A549 (cell line): ENCODE results near the gene EPN2. TPM values are rescaled to one million over a fixed set of nuclear protein-coding genes. Genes with fewer than 3 reads are reported as not detected.

ENCODE experiments used
- ATAC-seq, 2 experiments: fragments of 200-7000 bp in 1 of 2; fragments of >200 bp in 1 of 2; cut with Nextera tagmentation in 1 of 2; cut with Tn5 transposase in 1 of 2; 3 replicates each; pipeline versions ENCODE4 v1.8.0 to v1.9.1; 2018 to 2020; ENCODE audit warnings: mild to moderate bottlenecking in 1 of 2, moderate library complexity in 1 of 2
- CTCF ChIA-PET: fragments of 300-600 bp; sonication (Branson Sonifier 250); formaldehyde crosslinking; extraction: SDS; loops from one replicate; lab custom pipeline; 2021; ENCODE audit warnings: antibody characterized with exemption, inconsistent platforms; lab: Yijun Ruan, JAX
- POLR2A ChIA-PET: fragments of 350-600 bp; formaldehyde crosslinking; extraction: SDS; loops from one replicate; lab custom pipeline; 2021; ENCODE audit warnings: antibody characterized with exemption, inconsistent platforms; lab: Yijun Ruan, JAX
- DNase-seq, 2 experiments: peaks; one replicate each; pipeline versions ENCODE4 v3.0.0 to v3.0.0-alpha.2; 2011 to 2016; ENCODE audit warnings: low read depth in 1 of 2, low spot score in 1 of 2
- FAIRE-seq: peaks from 2 replicates; lab custom pipeline; 2011; peaks lifted over from hg19 to GRCh38; lab: Jason Lieb, UNC
- H3K27ac ChIP-seq, 2 experiments: fragments of >200 bp; sonication (Bioruptor Twin); formaldehyde crosslinking; 3 replicates each; pipeline ENCODE4 v1.5.1; 2016 to 2017
- H3K4me1 ChIP-seq: fragments of >200 bp; sonication (Bioruptor Twin); formaldehyde crosslinking; 3 replicates; pipeline ENCODE4 v1.6.1; 2016
- H3K4me2 ChIP-seq: fragments of >200 bp; sonication (Bioruptor Twin); formaldehyde crosslinking; 3 replicates; pipeline ENCODE4 v1.6.1; 2016
- H3K4me3 ChIP-seq: fragments of >200 bp; sonication (Bioruptor Twin); formaldehyde crosslinking; 3 replicates; pipeline ENCODE4 v1.5.1; 2016
- H3K9me3 ChIP-seq: fragments of >200 bp; sonication (Bioruptor Twin); formaldehyde crosslinking; 3 replicates; pipeline ENCODE4 v1.6.1; 2016
- BHLHE40 ChIP-seq: IDR thresholded peaks from 2 replicates; pipeline ENCODE4 v1.6.1; 2012; ENCODE audit warnings: low read depth, low read length, inconsistent platforms
- CBX2 ChIP-seq: fragments of 200-600 bp; sonication (generic); IDR thresholded peaks from 2 replicates; pipeline ENCODE4 v1.6.1; 2016; ENCODE audit warnings: low read depth, mild to moderate bottlenecking, borderline replicate concordance
- CEBPB ChIP-seq, 2 experiments: fragments of >200 bp in 1 of 2; sonication (Bioruptor Twin) in 1 of 2; formaldehyde crosslinking in 1 of 2; IDR thresholded peaks; 2 replicates each; pipeline ENCODE4 v1.6.1; 2012 to 2016
- CHD4 ChIP-seq: fragments of 200-600 bp; sonication (generic); IDR thresholded peaks from 2 replicates; pipeline ENCODE4 v1.6.1; 2016; ENCODE audit warnings: antibody characterized with exemption, mild to moderate bottlenecking, borderline replicate concordance
- E2F6 ChIP-seq: IDR thresholded peaks from 2 replicates; pipeline ENCODE4 v1.6.1; 2012; ENCODE audit warnings: low read depth, borderline replicate concordance
- EHF ChIP-seq: fragments of 250-450 bp; sonication (Bioruptor Pico); IDR thresholded peaks from 2 replicates; pipeline ENCODE4 v1.5.0; 2020; ENCODE audit warnings: mild to moderate bottlenecking
- EHMT2 ChIP-seq: fragments of 200-600 bp; sonication (generic); IDR thresholded peaks from 2 replicates; pipeline ENCODE4 v1.6.1; 2016; ENCODE audit warnings: antibody characterized with exemption, low read depth, mild to moderate bottlenecking, moderate library complexity
- ESRRA ChIP-seq: fragments of 150-350 bp; IDR thresholded peaks from 2 replicates; pipeline ENCODE4 v1.6.1; 2014; ENCODE audit warnings: mild to moderate bottlenecking, low read length, borderline replicate concordance
- FOSL2 ChIP-seq, 2 experiments: fragments of 450-650 bp in 1 of 2; fragments of >200 bp in 1 of 2; sonication (Bioruptor Twin) in 1 of 2; formaldehyde crosslinking; IDR thresholded peaks; 2 replicates each; pipeline versions ENCODE4 v1.5.0 to v1.6.1; 2016 to 2020; ENCODE audit warnings: mild to moderate bottlenecking in 1 of 2, moderate library complexity in 1 of 2
- GATA3 ChIP-seq: IDR thresholded peaks from 2 replicates; pipeline ENCODE4 v1.6.1; 2012; ENCODE audit warnings: borderline replicate concordance
- HOXB13 ChIP-seq: fragments of 250-450 bp; sonication (Bioruptor Pico); IDR thresholded peaks from 2 replicates; pipeline ENCODE4 v1.5.0; 2020; ENCODE audit warnings: low read depth, mild to moderate bottlenecking, moderate library complexity
- HOXB5 ChIP-seq: fragments of 250-450 bp; sonication (Bioruptor Pico); IDR thresholded peaks from 2 replicates; pipeline ENCODE4 v1.5.0; 2020; ENCODE audit warnings: mild to moderate bottlenecking, moderate library complexity
- KDM1A ChIP-seq: fragments of 200-600 bp; sonication (generic); IDR thresholded peaks from 2 replicates; pipeline ENCODE4 v1.6.1; 2016; ENCODE audit warnings: low read depth, mild to moderate bottlenecking
- KDM5A ChIP-seq: fragments of 200-600 bp; sonication (generic); IDR thresholded peaks from 2 replicates; pipeline ENCODE4 v1.6.1; 2016; ENCODE audit warnings: antibody characterized with exemption, mild to moderate bottlenecking
- MYC ChIP-seq: IDR thresholded peaks from 2 replicates; pipeline ENCODE4 v1.6.1; 2012; ENCODE audit warnings: mild to moderate bottlenecking, inconsistent platforms, low read length, improper control_type of control experiment, borderline replicate concordance
- NFE2L2 ChIP-seq: fragments of 150-350 bp; conservative IDR thresholded peaks from 2 replicates; pipeline ENCODE4 v1.6.1; 2014; ENCODE audit warnings: low read length
- NR3C1 ChIP-seq: fragments of >200 bp; sonication (Bioruptor Twin); formaldehyde crosslinking; IDR thresholded peaks from 3 replicates; pipeline ENCODE4 v1.6.1; 2017
- PBX3 ChIP-seq: IDR thresholded peaks from 2 replicates; pipeline ENCODE4 v1.6.1; 2012
- PHF8 ChIP-seq: fragments of 200-600 bp; sonication (generic); IDR thresholded peaks from 2 replicates; pipeline ENCODE4 v1.6.1; 2016; ENCODE audit warnings: low read depth, mild to moderate bottlenecking, antibody characterized with exemption, moderate library complexity, borderline replicate concordance
- POLR2AphosphoS2 ChIP-seq: conservative IDR thresholded peaks from 2 replicates; pipeline ENCODE4 v1.6.1; 2012; ENCODE audit warnings: low read length, improper control_type of control experiment, inconsistent platforms
- RFX5 ChIP-seq: fragments of 450-650 bp; IDR thresholded peaks from 2 replicates; pipeline ENCODE4 v1.7.1; 2014; ENCODE audit warnings: antibody characterized with exemption, mild to moderate bottlenecking, moderate library complexity
- SMC3 ChIP-seq: fragments of >200 bp; sonication (Bioruptor Twin); formaldehyde crosslinking; IDR thresholded peaks from 3 replicates; pipeline ENCODE4 v1.6.1; 2018; ENCODE audit warnings: inconsistent platforms
- SREBF2 ChIP-seq: fragments of 450-650 bp; IDR thresholded peaks from 2 replicates; pipeline ENCODE4 v1.6.1; 2014; ENCODE audit warnings: mild to moderate bottlenecking, moderate library complexity
- TFCP2L1 ChIP-seq: fragments of 250-450 bp; sonication (Bioruptor Pico); IDR thresholded peaks from 2 replicates; pipeline ENCODE4 v1.5.0; 2021; ENCODE audit warnings: mild to moderate bottlenecking
- ZFP36 ChIP-seq: fragments of 450-650 bp; IDR thresholded peaks from 2 replicates; pipeline ENCODE4 v1.6.1; 2014; ENCODE audit warnings: borderline replicate concordance; ENCODE audit not compliant: partially characterized antibody
- WGBS: methylation state at CpG from one replicate; pipeline ENCODE4 v1.1.6; 2017; ENCODE audit errors: missing lambda C conversion rate; 5-methylcytosine and 5-hydroxymethylcytosine counted together
- polyA plus RNA-seq, 4 experiments: library from polyadenylated mRNA; depleted of rRNA in 3 of 4; stranded (reverse); fragments of >200 nt; fragmentation: RNase III in 1 of 4; extraction: RNeasy Plus Mini Kit Qiagen cat#74134 plus additional on column Dnase treatment in 1 of 4; gene quantifications; 2 replicates in 3 of 4; 3 replicates in 1 of 4; pipeline ENCODE4 v1.2.3, GENCODE V29; 2011 to 2017

EPN2 gene
- polyA plus RNA-seq, 2 of the 4 experiments (the other 2 are of a cell fraction) = 32.1 to 33.8 TPM

GRCh38 chr17:19381741-19382444 is 144.7 kb downstream of the EPN2 start:
- Histone ChIP-seq H3K4me2 (no peak overlapping the region), H3K4me3 (no peak overlapping the region), H3K27ac (no peak overlapping the region), H3K4me1 (peaks cover 24% of the 10 kb centered on the region), H3K9me3 (no peaks in the 10 kb centered on the region)
- no peak for DNase-seq
- WGBS = 96% methylated on average over 28 of the region's 31 CpGs
- ATAC-seq = no peak
- no peak for FAIRE-seq
- TF ChIP-seq NR3C1 (no peak), TFCP2L1 (no peak), EHMT2 (no peak), EHF (CRISPR knock-in tag) (no peak), PBX3 (no peak), HOXB5 (CRISPR knock-in tag) (no peak), FOSL2 (IDR thresholded peaks at IDR 0.05) (no peak), FOSL2 (CRISPR knock-in tag; IDR thresholded peaks at IDR 0.05) (no peak), MYC (no peak), ESRRA (no peak), GATA3 (no peak)
- TF ChIP-seq, all 56 proteins: peak for 0
- ChIA-PET CTCF (interaction anchor here (2.0 to 12.3 kb wide), 2 partner anchors 17 to 65 kb away, joined by 7 to 148 read pairs; partner anchors contain the start of gene B9D1), POLR2A (no interaction called here)

- Histone ChIP-seq H3K4me2 (no peak overlapping the region), H3K9me3 (no peaks in the 10 kb centered on the region), H3K4me1 (peaks cover 32% of the 10 kb centered on the region), H3K27ac (no peak overlapping the region), H3K4me3 (no peak overlapping the region)
- TF ChIP-seq HOXB13 (CRISPR knock-in tag) (no peak), SREBF2 (no peak), NR3C1 (no peak), NFE2L2 (no peak), KDM5A (no peak), CBX2 (no peak), BHLHE40 (no peak), TFCP2L1 (no peak), POLR2AphosphoS2 (no peak), SMC3 (no peak), CEBPB (IDR thresholded peaks at IDR 0.05) (no peak), ZFP36 (no peak), E2F6 (no peak), RFX5 (no peak), EHMT2 (no peak), CHD4 (no peak), KDM1A (no peak), PHF8 (no peak), ESRRA (no peak)
- CTCF ChIA-PET = interaction anchor here (2.0 to 12.3 kb wide), 4 partner anchors 17 to 64 kb away, joined by 7 to 148 read pairs (median 22); partner anchors contain the start of gene B9D1
- POLR2A ChIA-PET = no interaction called here
- FAIRE-seq (no peak), ATAC-seq (no peak), DNase-seq (no peak)
- WGBS = 94% methylated on average over 13 of the region's 13 CpGs
These were observed 145.6 kb downstream of the EPN2 start for GRCh38 chr17:19382531-19383444.
